NCI-H1092 (cell line): ENCODE measurements around the gene ATPAF1.

ENCODE experiments used
- DNase-seq: peaks from one replicate; lab custom pipeline; 2025; lab: John Stamatoyannopoulos, UW

ATPAF1 gene

GRCh38 chr1:46650491-46650890 is 17.7 kb downstream of the ATPAF1 start:
- DNase-seq, result no peak

- no peak for DNase-seq
These were observed 18.4 kb downstream of the ATPAF1 start for GRCh38 chr1:46649764-46650163.

- DNase-seq, result no peak
These were observed 20.6 kb downstream of the ATPAF1 start for GRCh38 chr1:46647611-46648010.

GRCh38 chr1:46646844-46647243 is 21.3 kb downstream of the ATPAF1 start:
- DNase-seq, result no peak

GRCh38 chr1:46646331-46646730 is 21.8 kb downstream of the ATPAF1 start:
- DNase-seq, result no peak

GRCh38 chr1:46645815-46646214 is 22.3 kb downstream of the ATPAF1 start:
- DNase-seq, result no peak

GRCh38 chr1:46643368-46643775 is 24.8 kb downstream of the ATPAF1 start:
- DNase-seq, result peak; percentile 87

GRCh38 chr1:46642115-46642680 is 26.0 kb downstream of the ATPAF1 start:
- DNase-seq, result no peak

- DNase-seq, result no peak
These were observed 28.6 kb downstream of the ATPAF1 start for GRCh38 chr1:46639547-46639946.

- no peak for DNase-seq
These were observed 29.2 kb downstream of the ATPAF1 start for GRCh38 chr1:46638921-46639320.

GRCh38 chr1:46637444-46638083 is 30.6 kb downstream of the ATPAF1 start:
- DNase-seq, result no peak

GRCh38 chr1:46635205-46635604 is 33.0 kb downstream of the ATPAF1 start:
- no peak for DNase-seq

- DNase-seq, result no peak
These were observed 37.4 kb downstream of the ATPAF1 start for GRCh38 chr1:46630719-46631118.

GRCh38 chr1:46623743-46624644 is 44.2 kb downstream of the ATPAF1 start:
- DNase-seq, result no peak

GRCh38 chr1:46622344-46622743 is 45.8 kb downstream of the ATPAF1 start:
- no peak for DNase-seq

GRCh38 chr1:46621930-46622329 is 46.2 kb downstream of the ATPAF1 start:
- no peak for DNase-seq

- DNase-seq, result no peak
These were observed 48.4 kb downstream of the ATPAF1 start for GRCh38 chr1:46619656-46620258.

- no peak for DNase-seq
These were observed 49.3 kb downstream of the ATPAF1 start for GRCh38 chr1:46618754-46619415.

GRCh38 chr1:46617833-46618232 is 50.3 kb downstream of the ATPAF1 start:
- no peak for DNase-seq

GRCh38 chr1:46617108-46617800 is 50.9 kb downstream of the ATPAF1 start:
- DNase-seq, result no peak
